GM18499 (cell line): Measurements from ENCODE around the gene SLC25A44.
"Not testable (repeated sequence)": the region's sequence is repeated elsewhere in the genome, so short reads cannot be mapped to it uniquely, and the experiment has no call there.

Source experiments
- ATAC-seq: cut with Tn5 transposase; IDR thresholded peaks from one replicate; pipeline ENCODE4 v1.9.1; 2021; ENCODE audit warnings: moderate number of reproducible peaks; ENCODE audit not compliant: insufficient read depth, unreplicated experiment

SLC25A44 gene

DNA sequence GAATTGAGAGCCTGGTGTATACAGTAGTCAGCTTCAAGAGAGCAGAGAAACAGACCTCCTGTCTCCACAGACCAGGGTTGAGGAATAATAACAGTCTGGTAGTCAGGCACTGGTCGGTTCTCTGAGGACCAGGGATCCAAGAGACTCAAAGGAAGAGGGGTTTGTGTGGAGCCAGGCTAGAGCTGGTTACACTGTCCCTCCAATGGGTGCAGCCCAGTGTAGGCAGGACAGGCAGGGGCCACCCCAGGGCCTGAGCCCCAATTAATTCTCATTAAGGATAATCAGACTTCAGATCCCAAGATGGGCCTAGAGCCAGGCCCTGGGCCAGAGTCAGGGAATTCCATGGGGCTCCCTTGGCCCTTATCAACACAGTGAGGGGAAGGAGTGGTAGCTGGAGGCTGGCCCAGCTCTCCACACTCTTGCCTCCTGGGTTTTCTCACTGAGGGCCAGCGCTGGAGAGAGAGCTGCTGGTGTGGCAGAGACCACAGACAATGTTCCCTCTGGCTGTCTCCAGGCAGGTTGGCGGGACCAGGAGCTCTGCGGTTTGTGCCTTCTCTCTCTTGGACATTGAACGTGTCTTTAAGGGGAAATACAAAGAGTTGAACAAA lies 31.4 kb upstream of the SLC25A44 start:
- no peak for ATAC-seq

DNA sequence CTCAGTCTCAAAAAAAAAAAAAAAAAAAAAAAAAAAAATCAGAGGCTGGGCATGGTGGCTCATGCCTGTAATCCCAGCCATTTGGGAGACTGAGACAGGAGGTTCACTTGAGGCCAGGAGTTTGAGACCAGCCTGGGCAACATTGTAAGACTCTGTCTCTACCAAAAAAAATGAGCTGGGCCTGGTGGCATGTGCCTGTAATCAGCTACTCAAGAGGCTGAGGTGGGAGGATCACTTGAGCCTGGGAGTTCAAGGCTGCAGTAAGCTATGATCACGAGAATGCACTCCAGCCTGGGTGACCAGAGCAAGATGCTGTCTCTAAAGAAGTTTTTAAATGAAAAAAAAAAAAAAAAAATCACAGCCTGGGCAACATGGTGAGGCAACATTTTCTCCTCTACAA lies 30.2 kb upstream of the SLC25A44 start:
- no peak for ATAC-seq

DNA sequence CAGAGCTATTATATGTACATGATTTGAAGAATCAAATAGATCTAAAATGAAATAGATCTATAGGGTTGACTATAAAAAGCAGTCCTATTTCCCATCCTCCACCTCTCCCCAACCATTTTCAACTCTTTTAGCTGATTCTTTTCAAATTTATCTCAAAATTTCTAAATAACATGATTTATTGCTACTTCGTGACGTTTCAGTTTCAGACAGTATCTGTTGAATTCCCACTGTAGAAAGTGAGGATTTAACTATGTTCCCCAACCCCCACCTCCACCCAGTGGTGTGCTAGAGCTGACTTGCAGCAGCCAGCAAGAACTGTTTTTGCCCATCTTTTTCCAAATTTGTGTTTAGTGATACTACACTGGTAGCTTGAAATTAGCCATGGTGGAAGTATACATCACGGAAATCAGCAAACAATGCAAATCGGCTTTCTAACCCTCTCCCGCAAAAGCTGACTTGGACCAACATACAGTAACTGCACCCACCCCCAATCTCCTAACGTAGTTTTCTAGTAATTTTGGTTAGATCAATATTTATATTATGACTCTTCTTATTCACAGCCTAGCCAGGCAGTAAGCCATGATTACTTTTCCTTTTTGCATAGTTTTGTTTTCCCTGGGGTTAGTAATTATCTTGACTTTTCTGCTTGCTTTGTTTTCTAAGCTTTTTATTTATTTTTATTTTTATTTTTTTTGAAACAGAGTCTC lies 29.6 kb upstream of the SLC25A44 start:
- no peak for ATAC-seq

DNA sequence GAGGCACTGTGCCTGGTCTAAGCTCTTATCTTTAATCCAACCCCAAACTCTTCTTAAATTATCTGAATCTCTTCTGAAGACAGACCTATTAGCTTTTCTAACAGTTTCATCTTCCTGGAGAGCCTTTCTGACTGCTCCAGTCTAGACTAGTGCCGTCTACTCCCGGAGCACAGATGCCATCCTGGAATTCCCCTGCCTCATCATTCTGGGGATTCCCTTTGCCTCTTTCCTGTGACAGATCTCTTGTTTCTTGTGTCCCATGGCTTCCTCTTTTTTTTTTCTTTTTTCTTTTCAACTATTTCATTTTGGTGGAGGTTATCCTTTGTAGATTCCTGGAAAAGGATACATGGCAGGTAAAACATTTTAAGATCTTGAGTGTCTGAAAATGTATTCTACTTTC lies 28.8 kb upstream of the SLC25A44 start:
- no peak for ATAC-seq

DNA sequence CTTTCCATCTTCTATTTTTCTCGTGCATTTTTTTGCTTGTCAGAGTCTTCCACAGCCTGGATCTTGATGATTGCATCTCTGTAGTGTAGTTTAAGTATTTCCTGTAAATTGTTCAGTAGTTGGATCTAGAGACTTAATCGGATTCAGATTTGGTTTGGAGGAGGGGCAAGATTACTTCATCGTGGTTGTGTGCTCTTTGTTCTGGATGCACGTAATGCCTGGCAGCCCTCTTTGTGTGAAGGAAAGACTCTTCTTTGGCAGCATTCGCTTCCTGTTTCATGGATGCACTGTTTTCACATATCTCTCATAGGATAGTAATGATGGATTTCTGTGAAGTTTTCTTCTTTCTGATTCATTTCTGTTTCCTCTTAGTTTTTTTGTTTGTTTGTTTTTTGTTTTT lies 26.4 kb upstream of the SLC25A44 start:
- ATAC-seq: no peak

DNA sequence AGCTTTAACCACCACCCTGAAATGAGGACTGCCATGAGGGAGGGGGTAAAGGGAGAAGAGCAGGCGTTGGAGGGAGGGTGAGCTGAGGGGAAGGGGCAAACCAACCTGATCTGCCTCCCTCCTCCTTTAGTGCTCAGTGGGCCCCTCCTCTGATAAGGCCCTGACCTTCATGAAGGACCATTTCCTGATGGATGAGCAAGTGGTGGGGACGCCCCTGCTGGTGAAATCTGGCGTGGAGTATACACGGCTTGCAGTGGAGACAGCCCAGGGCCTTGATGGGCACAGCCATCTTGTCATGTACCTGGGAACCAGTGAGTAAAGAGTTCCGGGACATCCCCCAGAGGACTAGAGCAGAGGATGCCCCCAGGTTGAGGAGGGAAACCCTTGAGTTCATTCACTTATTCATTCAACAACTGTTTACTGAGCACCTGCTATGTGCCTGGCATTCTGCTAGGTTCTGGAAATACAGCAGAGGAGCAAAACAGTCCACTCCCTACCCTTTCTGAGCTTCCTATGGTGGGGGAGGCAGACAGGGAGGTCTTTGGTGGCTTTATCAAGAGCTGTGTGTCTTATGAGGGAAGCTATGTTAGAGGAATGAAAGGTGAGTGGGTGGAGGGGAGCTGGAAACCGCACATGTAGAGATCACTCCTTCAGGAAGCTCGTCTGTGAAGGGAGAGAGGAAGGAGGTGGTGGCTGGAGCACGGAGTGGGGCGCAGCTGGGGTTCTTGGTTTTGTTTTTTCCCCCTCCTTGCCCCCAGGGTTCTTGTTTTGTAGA lies 21.0 kb upstream of the SLC25A44 start:
- no peak for ATAC-seq

DNA sequence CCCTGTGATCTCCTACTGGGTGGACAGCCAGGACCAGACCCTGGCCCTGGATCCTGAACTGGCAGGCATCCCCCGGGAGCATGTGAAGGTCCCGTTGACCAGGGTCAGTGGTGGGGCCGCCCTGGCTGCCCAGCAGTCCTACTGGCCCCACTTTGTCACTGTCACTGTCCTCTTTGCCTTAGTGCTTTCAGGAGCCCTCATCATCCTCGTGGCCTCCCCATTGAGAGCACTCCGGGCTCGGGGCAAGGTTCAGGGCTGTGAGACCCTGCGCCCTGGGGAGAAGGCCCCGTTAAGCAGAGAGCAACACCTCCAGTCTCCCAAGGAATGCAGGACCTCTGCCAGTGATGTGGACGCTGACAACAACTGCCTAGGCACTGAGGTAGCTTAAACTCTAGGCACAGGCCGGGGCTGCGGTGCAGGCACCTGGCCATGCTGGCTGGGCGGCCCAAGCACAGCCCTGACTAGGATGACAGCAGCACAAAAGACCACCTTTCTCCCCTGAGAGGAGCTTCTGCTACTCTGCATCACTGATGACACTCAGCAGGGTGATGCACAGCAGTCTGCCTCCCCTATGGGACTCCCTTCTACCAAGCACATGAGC lies 17.2 kb upstream of the SLC25A44 start:
- ATAC-seq: no peak

DNA sequence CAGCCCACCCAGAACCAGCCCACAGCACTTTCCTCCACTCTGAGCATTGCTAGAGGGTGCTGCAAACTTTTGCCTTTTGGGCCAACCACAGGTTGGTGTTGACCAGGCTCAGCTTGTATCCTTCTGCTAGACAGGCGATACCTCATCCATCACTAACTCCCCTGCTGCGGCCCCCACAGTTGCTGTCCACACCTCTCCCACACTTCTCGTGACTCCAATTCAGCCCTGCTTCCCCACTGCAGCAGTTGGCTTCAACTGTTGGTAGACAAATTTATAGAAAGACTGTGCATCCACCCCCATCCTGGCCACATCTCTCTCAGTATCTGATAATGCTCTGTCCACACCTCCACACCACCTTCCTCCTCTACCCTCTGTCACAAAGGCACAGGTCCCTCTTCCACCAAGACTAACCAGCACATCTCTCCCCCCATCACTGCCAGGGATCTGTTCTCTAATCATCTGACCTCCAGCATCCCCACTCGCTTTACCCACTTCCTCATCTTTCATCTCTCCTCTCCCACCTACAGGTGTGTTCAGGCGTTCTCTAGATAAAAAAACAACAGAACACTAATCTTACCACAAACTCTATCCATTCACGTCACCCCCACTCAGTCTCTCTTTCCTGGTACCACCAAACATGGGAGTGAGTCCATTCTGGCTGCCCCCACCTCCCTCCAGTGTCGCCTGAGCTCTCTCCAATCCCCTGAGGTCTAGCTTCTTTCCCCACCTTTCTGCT lies 15.8 kb upstream of the SLC25A44 start:
- ATAC-seq: no peak

DNA sequence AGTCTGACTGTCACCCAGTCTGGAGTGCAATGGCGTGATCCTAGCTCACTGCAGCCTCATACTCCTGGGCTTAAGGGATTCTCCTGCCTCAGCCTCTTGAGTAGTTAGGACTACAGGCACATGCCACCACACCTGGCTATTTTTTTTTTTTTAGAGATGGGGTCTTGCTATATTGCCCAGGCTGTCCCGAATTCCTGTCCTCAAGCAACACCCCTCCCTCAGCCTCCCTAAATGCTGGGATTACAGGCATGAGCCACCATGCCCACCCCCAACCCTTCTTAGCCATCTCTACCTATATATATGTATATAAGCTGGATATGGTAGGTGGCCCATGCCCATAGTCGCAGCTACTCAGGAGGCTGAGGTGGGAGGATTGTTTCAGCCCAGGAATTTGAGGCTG lies 13.4 kb upstream of the SLC25A44 start:
- no peak for ATAC-seq

DNA sequence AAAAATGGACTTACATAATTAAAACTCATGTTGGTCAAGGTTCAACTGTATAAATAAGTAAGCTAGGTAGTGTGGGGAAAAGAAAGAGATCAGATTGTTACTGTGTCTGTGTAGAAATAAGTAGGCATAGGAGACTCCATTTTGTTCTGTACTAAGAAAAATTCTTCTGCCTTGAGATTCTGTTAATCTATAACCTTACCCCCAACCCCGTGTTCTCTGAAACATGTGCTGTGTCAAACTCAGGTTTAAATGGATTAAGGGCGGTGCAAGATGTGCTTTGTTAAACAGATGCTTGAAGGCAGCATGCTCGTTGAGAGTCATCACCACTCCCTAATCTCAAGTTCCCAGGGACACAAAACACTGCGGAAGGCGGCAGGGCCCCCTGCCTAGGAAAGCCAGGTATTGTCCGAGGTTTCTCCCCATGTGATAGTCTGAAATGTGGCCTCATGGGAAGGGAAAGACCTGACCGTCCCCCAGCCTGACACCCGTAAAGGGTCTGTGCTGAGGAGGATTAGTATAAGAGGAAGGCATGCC lies 12.4 kb upstream of the SLC25A44 start:
- not testable (repeated sequence) for ATAC-seq

DNA sequence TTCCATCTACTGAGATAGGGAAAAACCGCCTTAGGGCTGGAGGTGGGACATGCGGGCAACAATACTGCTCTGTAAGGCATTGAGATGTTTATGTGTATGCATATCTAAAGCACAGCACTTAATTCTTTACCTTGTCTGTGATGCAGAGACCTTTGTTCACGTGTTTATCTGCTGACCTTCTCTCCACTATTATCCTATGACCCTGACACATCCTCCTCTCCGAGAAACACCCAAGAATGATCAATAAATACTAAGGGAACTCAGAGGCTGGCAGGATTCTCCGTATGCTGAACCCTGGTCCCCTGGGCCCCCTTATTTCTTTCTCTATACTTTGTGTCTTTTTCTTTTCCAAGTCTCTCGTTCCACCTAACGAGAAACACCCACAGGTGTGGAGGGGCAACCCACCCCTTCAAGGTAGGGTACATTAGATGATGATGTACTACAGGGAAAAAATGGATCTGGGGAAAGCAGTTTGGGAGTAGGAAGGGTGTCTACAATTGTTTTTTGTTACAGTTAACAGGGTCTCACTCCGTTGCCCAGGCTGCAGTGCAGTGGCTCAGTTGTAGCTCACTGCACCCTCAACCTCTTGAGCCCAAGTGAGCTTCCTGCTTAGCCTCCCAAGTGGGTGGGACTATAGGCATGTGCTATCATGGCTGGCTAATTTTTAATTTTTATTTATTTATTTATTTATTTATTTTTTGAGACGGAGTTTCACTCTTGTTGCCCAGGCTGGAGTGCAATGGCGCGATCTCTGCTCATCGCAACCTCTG lies 11.7 kb upstream of the SLC25A44 start:
- ATAC-seq: not testable (repeated sequence)

DNA sequence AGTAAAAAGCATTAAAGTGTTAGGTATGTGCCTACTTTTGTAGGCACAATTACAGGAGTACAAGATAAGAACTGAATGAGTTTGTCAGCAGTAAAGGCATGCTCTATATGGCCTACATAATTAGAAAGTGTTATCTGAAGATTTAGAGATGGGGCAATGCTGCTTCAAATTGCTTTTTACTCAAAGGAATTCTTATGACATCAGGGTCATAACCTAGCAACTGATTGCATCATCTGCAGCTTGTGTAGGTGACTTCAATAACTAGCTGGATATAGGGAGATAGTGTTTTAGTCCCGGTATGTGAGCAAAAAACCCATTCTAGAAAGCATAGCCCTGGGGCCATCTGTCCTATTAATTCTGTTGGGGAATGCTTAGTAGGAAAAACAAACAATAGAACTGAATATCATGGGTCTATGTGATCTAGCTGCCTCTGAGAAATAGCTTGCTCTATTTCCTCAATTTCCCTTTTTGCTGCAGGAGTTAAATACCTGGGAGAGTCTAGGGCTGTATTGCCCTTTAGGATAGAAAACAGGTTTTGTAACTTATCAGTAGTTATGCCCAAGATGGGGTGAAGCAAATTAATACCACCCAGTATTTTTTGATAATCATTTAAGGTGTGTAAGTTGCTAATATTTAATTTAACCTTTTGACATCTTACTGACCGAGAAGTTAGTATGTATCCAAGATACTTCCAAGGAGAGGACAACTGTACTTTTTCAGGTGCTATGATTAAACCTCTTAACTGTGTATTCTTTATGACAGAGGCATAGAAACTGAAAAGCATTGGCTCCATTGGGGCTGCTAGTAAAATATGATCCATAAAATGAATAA lies 7.3 kb upstream of the SLC25A44 start:
- ATAC-seq: not testable (repeated sequence)

DNA sequence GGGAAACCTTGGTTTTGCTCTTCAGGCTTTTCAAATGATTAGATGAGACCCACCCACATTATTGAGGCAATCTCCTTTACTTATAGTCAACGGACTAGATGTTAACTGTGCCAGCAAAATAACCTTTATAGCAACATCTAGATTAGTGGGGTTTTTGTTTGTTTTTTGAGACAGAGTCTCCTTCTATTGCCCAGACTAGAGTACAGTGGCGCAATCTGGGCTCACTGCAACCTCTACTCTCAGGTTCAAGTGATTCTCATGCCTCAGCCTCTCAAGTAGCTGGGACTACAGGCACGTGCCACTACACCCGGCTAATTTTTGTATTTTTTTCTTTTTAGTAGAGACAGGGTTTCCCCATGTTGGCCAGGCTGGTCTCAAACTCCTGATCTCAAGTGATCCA lies 3.6 kb upstream of the SLC25A44 start:
- not testable (repeated sequence) for ATAC-seq

DNA sequence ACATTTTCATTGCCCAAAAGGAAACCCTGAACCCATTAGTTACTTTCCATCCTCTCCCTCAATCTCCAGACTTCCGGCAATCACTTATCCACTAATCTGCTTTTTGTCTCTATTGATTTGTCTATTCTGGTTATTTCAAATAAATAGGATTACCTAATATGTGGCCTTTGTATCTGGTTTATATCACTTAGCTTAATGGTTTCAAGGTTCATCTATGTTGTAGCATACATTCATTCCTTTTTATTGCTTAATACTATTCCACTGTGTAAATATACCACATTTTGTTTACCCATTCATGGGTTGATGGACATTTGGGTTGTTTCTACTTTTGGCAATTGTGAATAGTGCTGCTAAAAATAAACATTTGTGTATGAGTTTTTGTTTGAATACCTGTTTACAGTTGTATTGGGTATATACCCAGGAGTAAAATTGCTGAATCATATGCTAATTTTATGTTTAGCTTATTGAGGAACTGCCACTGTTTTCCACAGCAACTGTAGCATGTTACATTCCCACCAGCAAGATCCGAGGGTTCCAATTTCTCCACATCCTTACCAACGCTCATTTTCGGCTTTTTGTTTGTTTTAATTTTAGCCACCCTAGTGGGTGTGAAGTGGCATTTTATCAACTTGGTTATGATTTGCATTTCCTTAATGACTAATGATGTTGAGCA lies 2.5 kb upstream of the SLC25A44 start:
- no peak for ATAC-seq

DNA sequence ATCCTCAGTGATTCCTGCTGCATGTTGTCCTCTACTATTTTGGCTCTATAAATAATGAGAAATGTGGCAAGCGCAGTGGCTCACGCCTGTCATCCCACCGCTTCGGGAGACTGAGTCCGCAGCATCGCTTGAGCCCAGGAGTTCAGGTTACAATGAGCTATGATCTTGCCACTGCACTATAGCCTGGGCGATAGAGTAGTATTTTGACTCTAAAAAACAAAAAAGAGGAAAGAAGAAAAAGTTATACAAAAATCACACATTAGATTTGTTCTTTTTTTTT lies 756 bp upstream of the SLC25A44 start:
- no peak for ATAC-seq

DNA sequence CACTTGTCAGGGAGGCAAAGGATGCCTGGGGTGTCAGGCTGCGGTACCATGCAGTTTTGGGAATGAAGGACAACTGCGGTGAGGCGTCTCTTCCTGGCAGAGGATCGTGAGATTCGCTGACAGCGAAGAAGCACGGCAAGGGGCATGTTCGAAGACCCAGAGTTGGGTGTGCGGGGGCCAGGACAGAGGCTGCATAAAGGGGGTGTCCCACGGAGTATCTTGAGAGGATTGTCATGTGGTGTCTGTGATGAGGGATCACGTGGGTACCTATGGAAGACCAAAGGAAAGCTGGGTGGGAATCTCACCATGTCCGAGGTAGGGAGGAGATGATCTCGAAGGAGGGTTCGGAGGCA lies 372 bp downstream of the SLC25A44 start:
- ATAC-seq: no peak

DNA sequence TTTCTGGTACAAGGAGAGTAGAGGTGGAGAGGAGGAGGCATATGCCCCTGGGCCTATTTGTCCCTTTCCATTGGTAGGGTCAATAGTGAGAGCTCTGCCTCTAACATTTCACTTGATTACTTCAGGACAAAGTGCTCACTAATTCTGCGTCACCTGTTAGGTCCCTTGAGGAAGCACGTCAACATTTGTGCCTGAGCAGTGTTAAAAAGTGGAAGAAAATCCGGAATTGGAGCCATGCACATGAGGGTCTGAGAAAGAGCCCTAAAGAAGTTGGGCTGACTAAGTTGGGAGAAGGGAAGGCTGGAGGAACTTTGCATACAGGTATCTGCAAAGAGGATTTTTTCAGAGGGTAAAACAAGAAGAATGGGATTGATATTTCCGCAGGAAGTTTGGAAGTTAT lies 1.9 kb downstream of the SLC25A44 start:
- no peak for ATAC-seq

DNA sequence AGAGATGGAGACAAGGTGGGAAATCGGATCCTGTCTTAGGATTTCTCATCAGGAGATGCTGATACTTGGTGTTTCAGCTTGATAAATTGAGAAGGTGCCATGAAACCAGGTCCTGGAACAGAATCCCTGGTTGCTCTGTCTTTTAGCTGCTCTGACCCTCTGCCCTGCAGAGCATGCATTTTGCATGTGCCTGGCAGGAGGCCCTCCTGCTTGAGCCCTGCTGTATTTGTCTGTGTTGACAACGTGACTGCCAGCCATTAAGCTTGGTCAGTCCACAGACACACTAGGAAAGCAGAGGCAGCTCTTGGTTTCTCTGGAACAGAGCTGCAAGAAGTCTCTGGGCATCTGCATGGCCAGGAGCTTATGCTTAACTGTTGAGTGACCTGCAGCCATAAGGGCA lies 2.5 kb downstream of the SLC25A44 start:
- no peak for ATAC-seq
